ENCODE results near the gene NUDT1.

Gene NUDT1

GRCh38 chr7:2241580-2242540 is at the start of gene NUDT1, which contains the start of gene MRM2:
Gene NUDT1 (plus strand): TSS chr7:2242226. CDS start chr7:2244575, 2,349 bp downstream.
Gene MRM2 (minus strand): TSS chr7:2242205. CDS start chr7:2242169, 36 bp downstream.
- FAIRE-seq: peak; percentile 89

GRCh38 chr7:2192831-2193534 is 49.0 kb upstream of the NUDT1 start:
- FAIRE-seq: no peak
- no peak for DNase-seq (ENCODE audit: extremely low spot score, insufficient read length, low read depth)

More at GRCh38 chr7:2241580-2242540, at the start of gene NUDT1, which contains the start of gene MRM2:
- DNase-seq (ENCODE audit: extremely low spot score, insufficient read length, low read depth): peak; percentile 83

- DNase-seq (ENCODE audit: extremely low spot score, insufficient read length, low read depth): no peak
- no peak for FAIRE-seq
Measured at GRCh38 chr7:2193575-2194305, 48.3 kb upstream of the NUDT1 start.

GRCh38 chr7:2195400-2196246 is 46.4 kb upstream of the NUDT1 start:
- no peak for DNase-seq (ENCODE audit: extremely low spot score, insufficient read length, low read depth)
- FAIRE-seq: no peak

- FAIRE-seq (no peak), DNase-seq (ENCODE audit: extremely low spot score, insufficient read length, low read depth) (no peak)
Measured at GRCh38 chr7:2196381-2197378, 45.3 kb upstream of the NUDT1 start.

- no peak for FAIRE-seq
- no peak for DNase-seq (ENCODE audit: extremely low spot score, insufficient read length, low read depth)
Measured at GRCh38 chr7:2197436-2198155, 44.4 kb upstream of the NUDT1 start.

- no peak for FAIRE-seq
Measured at GRCh38 chr7:2198206-2198605, 43.8 kb upstream of the NUDT1 start.

GRCh38 chr7:2198760-2199159 is 43.3 kb upstream of the NUDT1 start:
- FAIRE-seq: no peak
- DNase-seq (ENCODE audit: extremely low spot score, insufficient read length, low read depth): no peak

More at GRCh38 chr7:2198206-2198605, 43.8 kb upstream of the NUDT1 start:
- no peak for DNase-seq (ENCODE audit: extremely low spot score, insufficient read length, low read depth)

- FAIRE-seq (no peak), DNase-seq (ENCODE audit: extremely low spot score, insufficient read length, low read depth) (no peak)
Measured at GRCh38 chr7:2199528-2199927, 42.5 kb upstream of the NUDT1 start.

- DNase-seq (ENCODE audit: extremely low spot score, insufficient read length, low read depth): no peak
- FAIRE-seq: no peak
Measured at GRCh38 chr7:2199956-2200583, 42.0 kb upstream of the NUDT1 start.

GRCh38 chr7:2200584-2200980 is 41.4 kb upstream of the NUDT1 start:
- FAIRE-seq: no peak

GRCh38 chr7:2201128-2201527 is 40.9 kb upstream of the NUDT1 start:
- FAIRE-seq (no peak), DNase-seq (ENCODE audit: extremely low spot score, insufficient read length, low read depth) (no peak)

More at GRCh38 chr7:2200584-2200980, 41.4 kb upstream of the NUDT1 start:
- no peak for DNase-seq (ENCODE audit: extremely low spot score, insufficient read length, low read depth)

- FAIRE-seq: no peak
- no peak for DNase-seq (ENCODE audit: extremely low spot score, insufficient read length, low read depth)
Measured at GRCh38 chr7:2201686-2202360, 40.2 kb upstream of the NUDT1 start.

GRCh38 chr7:2202361-2202761 is 39.7 kb upstream of the NUDT1 start:
- DNase-seq (ENCODE audit: extremely low spot score, insufficient read length, low read depth): no peak
- no peak for FAIRE-seq

- FAIRE-seq (no peak), DNase-seq (ENCODE audit: extremely low spot score, insufficient read length, low read depth) (no peak)
Measured at GRCh38 chr7:2202901-2203765, 38.9 kb upstream of the NUDT1 start.
